GM19043 (cell line): ENCODE measurements around the gene TMEM176A.

Experiments
- ATAC-seq: cut with Tn5 transposase; IDR thresholded peaks from one replicate; pipeline ENCODE4 v1.9.1; 2021; ENCODE audit warnings: low read depth; ENCODE audit not compliant: unreplicated experiment

The TMEM176A gene

DNA sequence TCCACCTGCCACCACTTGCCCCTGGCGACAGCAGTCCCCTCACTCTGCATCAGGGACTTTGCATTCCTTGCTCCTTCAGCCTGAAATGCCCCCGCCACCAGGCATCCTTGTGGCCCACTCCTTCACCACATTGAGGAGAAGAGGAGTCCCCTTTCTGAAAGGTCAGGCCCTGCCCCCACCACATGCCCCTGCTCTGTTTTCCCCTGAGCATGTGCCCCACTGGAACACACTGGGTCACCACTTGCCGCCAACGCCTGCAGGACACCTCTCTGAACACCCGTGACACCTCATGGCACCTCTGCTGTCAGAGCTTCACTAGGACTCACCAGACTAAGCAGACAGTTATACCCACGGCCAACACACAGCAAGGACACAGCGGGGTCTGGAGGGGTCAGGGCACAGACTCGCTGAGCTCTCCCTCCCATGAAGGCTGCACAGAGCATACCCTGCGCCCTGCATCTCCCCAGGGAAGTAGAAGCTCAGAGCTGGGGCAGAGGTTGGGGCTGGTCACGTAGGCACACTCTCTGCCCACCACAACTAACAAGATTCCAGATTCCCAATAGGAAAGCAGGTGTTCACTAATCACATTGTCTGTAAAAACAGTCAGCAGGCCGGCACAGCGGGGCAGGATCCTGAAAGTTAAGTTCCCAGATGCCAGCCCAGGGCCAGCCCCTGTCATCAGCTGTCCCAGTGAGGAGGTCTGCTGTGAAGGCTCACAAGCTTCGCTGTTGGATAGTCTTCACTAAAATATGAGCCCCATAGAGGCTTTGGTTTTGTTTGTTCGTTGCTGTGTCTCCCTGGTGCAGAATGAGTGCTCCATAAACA is 45.9 kb downstream of the TMEM176A start:
- ATAC-seq, result no peak

DNA sequence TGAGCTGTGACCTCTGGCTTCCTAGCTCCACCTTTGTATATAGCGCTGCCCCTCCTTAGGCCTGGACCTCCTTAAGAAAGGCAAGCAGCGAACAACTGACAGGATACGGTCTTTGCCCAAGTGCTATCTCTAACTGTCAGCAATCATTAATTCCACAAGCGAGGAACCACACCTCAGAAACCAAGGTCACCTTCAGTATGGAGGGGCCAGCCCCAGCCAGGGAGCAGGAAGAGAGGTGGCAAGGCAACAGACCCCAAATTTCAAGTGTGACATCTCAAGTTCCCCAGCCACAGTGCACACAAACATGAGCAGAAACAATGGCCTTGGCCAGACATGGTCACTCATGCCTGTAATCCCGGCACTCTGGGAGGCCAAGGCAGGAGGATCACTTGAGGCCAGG is 47.0 kb downstream of the TMEM176A start:
- ATAC-seq, result no peak

- no peak for ATAC-seq
Measured at GRCh38 chr7:150848111-150848510, 47.5 kb downstream of the TMEM176A start.

DNA sequence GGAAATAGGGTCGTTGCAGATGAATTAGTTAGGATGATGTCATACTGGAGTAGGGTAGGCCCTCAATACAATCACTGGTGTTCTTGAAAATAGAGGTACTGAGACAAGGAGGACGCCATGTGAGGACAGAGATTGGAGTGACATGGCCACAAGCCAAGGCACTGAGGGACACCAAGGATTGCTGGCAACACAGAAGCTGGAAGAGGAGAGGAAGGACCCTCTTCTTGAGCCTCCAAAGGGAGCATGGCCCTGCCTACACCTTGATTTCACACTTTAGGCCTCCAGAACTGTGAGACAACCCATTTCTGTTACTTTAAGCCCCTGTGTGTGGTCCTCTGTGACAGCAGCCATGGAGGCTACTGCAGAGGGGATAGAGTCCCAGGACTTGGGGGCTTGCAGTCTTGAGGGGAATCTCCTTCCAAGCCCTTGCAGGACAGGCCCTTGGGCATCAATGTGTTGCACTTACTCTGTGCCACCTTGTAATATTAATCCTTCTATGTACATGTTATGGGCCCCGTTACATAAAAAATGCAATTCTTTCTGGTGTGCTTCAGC is 48.1 kb downstream of the TMEM176A start:
- ATAC-seq, result no peak

- no peak for ATAC-seq
Measured at GRCh38 chr7:150849204-150849775, 48.7 kb downstream of the TMEM176A start.

- ATAC-seq, result no peak
Measured at GRCh38 chr7:150850273-150850672, 49.7 kb downstream of the TMEM176A start.

GRCh38 chr7:150851492-150852370 is 51.2 kb downstream of the TMEM176A start:
- ATAC-seq, result no peak

- ATAC-seq, result no peak
Measured at GRCh38 chr7:150852371-150852905, 51.9 kb downstream of the TMEM176A start, which contains the start of gene AOC1. TSS of gene AOC1 (plus strand) at chr7:150852517. CDS start at chr7:150856471, 3,954 bp downstream.

- ATAC-seq, result no peak
Measured at GRCh38 chr7:150854066-150855000, 53.8 kb downstream of the TMEM176A start.
